ENCODE data around the gene POC1B. TPM values are rescaled to one million over a fixed set of nuclear protein-coding genes. Genes with fewer than 3 reads are reported as not detected.

The POC1B gene
- total RNA-seq, 2 donors from 2014 or later: 11.9 to 30.7 TPM

GRCh38 chr12:89389755-89390661, 135.8 kb downstream of the POC1B start:
- Histone ChIP-seq H3K27me3 (replicated peaks; ENCODE audit: insufficient read depth) (no peaks in the 10 kb centered on the region), H3K4me1 (ENCODE audit: control insufficient read depth in 1 of 2, low read depth in 2 of 2) (peaks cover 6 to 26% of the 10 kb centered on the region in 2 donors), H3K36me3 (no peaks in the 10 kb centered on the region), H3K27ac (no peak overlapping the region), H3K4me3 (no peak overlapping the region), H3K9me3 (no peaks in the 10 kb centered on the region)
- ATAC-seq (ENCODE audit: insufficient number of reproducible peaks, low FRiP score, low read depth): no peak
- TF ChIP-seq, protein P1, sequence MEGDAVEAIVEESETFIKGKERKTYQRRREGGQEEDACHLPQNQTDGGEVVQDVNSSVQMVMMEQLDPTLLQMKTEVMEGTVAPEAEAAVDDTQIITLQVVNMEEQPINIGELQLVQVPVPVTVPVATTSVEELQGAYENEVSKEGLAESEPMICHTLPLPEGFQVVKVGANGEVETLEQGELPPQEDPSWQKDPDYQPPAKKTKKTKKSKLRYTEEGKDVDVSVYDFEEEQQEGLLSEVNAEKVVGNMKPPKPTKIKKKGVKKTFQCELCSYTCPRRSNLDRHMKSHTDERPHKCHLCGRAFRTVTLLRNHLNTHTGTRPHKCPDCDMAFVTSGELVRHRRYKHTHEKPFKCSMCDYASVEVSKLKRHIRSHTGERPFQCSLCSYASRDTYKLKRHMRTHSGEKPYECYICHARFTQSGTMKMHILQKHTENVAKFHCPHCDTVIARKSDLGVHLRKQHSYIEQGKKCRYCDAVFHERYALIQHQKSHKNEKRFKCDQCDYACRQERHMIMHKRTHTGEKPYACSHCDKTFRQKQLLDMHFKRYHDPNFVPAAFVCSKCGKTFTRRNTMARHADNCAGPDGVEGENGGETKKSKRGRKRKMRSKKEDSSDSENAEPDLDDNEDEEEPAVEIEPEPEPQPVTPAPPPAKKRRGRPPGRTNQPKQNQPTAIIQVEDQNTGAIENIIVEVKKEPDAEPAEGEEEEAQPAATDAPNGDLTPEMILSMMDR (IDR thresholded peaks at IDR 0.05): no peak
- no peak for DNase-seq (ENCODE audit: low spot score)

DNA sequence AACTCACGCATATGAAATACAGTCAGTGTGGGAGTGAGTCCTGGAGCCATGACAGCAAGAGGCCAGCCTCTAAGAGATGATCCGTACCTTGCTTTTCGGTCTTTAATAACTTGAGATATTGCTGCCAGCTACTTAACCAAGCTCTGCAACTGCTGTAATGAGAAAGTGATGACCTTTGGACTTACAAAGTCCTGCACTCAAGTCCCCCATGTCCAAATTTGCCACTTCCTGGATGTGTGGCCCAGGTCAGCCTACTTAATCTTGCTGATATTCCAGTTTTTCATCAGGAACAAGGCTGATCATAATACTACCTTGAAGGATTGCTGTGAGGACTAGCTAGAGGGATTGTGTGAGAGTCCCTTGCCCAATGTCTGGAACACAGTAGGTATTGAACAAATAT, 139.7 kb downstream of the POC1B start:
- DNase-seq (ENCODE audit: low spot score) (no peak), ATAC-seq (ENCODE audit: insufficient number of reproducible peaks, low FRiP score, low read depth) (no peak)
- Histone ChIP-seq H3K36me3 (no peaks in the 10 kb centered on the region), H3K9me3 (no peaks in the 10 kb centered on the region), H3K27me3 (replicated peaks; ENCODE audit: insufficient read depth) (no peaks in the 10 kb centered on the region), H3K4me1 (ENCODE audit: control insufficient read depth in 1 of 2, low read depth in 2 of 2) (peaks cover 21 to 42% of the 10 kb centered on the region in 2 donors), H3K4me3 (no peak overlapping the region), H3K27ac (no peak overlapping the region)
- TF ChIP-seq, protein P1 (IDR thresholded peaks at IDR 0.05): no peak

DNA sequence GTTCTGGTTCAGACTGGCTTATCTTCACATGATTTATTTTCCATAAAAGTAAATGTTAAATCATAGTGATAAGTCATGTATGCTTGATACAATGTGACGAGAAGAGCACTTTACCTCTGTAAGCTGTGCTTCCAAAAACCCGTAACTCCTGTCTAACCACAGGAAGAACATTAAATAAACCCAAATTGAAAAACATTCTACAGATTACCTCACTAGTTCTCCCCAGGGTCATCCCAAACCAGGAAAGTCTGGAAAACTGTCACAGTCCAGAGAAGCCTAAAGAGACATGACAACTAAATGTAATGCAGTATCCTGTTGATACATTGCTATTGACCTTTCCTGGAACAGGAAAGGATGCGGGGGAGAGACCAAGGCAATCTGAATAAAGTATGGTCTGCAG, 141.0 kb downstream of the POC1B start:
- DNase-seq (ENCODE audit: low spot score): no peak
- H3K9me3 ChIP-seq: no peaks in the 10 kb centered on the region
- H3K27ac ChIP-seq: peak overlapping the region; percentile 54 to 86
- TF ChIP-seq, protein P1 (IDR thresholded peaks at IDR 0.05): no peak
- no peaks in the 10 kb centered on the region for H3K36me3 ChIP-seq
- no peak for ATAC-seq (ENCODE audit: insufficient number of reproducible peaks, low FRiP score, low read depth)
- H3K4me3 ChIP-seq: peak overlapping the region; percentile 59
- no peaks in the 10 kb centered on the region for H3K27me3 ChIP-seq (replicated peaks; ENCODE audit: insufficient read depth)
- peaks cover 18 to 34% of the 10 kb centered on the region in 2 donors for H3K4me1 ChIP-seq (ENCODE audit: control insufficient read depth in 1 of 2, low read depth in 2 of 2)

- peak; percentile 79 for ATAC-seq (ENCODE audit: insufficient number of reproducible peaks, low FRiP score, low read depth)
- peaks cover 18 to 29% of the 10 kb centered on the region in 2 donors for H3K4me1 ChIP-seq (ENCODE audit: control insufficient read depth in 1 of 2, low read depth in 2 of 2)
Measured at GRCh38 chr12:89384050-89384758, 141.6 kb downstream of the POC1B start.

More at GRCh38 chr12:89384050-89384758, 141.6 kb downstream of the POC1B start:
- H3K9me3 ChIP-seq: no peaks in the 10 kb centered on the region
- H3K36me3 ChIP-seq: no peaks in the 10 kb centered on the region
- peak overlapping the region; percentile 54 to 86 for H3K27ac ChIP-seq
- no peaks in the 10 kb centered on the region for H3K27me3 ChIP-seq (replicated peaks; ENCODE audit: insufficient read depth)
- TF ChIP-seq, protein P1 (IDR thresholded peaks at IDR 0.05): no peak
- no peak for DNase-seq (ENCODE audit: low spot score)
- H3K4me3 ChIP-seq: peak overlapping the region; percentile 59

Data from thoracic aorta (tissue), 2 donors.